Panc1 (cell line): ENCODE data around the gene SETDB1. TPM values are rescaled to one million over a fixed set of nuclear protein-coding genes. Genes with fewer than 3 reads are reported as not detected.

Source experiments
- ATAC-seq: fragments of 200-7000 bp; cut with Tn5 transposase; 2 replicates; pipeline ENCODE4 v1.9.1; 2020; ENCODE audit warnings: mild to moderate bottlenecking, moderate library complexity
- BruUV-seq: library from RNA; stranded (reverse); fragments of 400-500 nt; replicated peaks from 2 replicates; lab custom pipeline; 2021; lab: Mats Ljungman, UMichigan
- CTCF ChIA-PET: fragments of 300-600 bp; sonication (Branson Sonifier 250); formaldehyde crosslinking; loops from one replicate; lab custom pipeline; 2022; ENCODE audit warnings: antibody characterized with exemption; lab: Charles Lee
- POLR2A ChIA-PET: fragments of 300-600 bp; sonication (Branson Sonifier 250); formaldehyde crosslinking; loops from one replicate; lab custom pipeline; 2022; ENCODE audit warnings: antibody characterized with exemption; lab: Charles Lee
- DNase-seq: peaks from one replicate; pipeline ENCODE4 v3.0.0-alpha.2; 2010; ENCODE audit warnings: low read depth, low spot score
- H3K27ac ChIP-seq: 2 replicates; pipeline ENCODE4 v1.5.1; 2011; ENCODE audit warnings: mild to moderate bottlenecking, low read length, inconsistent platforms
- H3K27me3 ChIP-seq: fragments of 200-500 bp; sonication (Bioruptor generic); 2 replicates; pipeline ENCODE4 v1.6.0; 2014; ENCODE audit warnings: low read length, inconsistent platforms; ENCODE audit not compliant: control insufficient read depth, insufficient read depth
- H3K36me3 ChIP-seq: fragments of 200-500 bp; sonication (Bioruptor generic); 2 replicates; pipeline ENCODE4 v1.5.1; 2014; ENCODE audit warnings: inconsistent platforms, mild to moderate bottlenecking, low read length, moderate library complexity; ENCODE audit not compliant: control insufficient read depth, insufficient read depth
- H3K4me1 ChIP-seq: 2 replicates; pipeline ENCODE4 v1.5.1; 2011; ENCODE audit warnings: inconsistent platforms, mild to moderate bottlenecking, low read length, moderate library complexity; ENCODE audit not compliant: control insufficient read depth, insufficient read depth
- H3K4me3 ChIP-seq, 2 experiments: 2 replicates each; pipeline ENCODE4 v1.5.1; 2011 to 2012; ENCODE audit warnings: low read depth in 2 of 2, low read length in 2 of 2, mild to moderate bottlenecking in 2 of 2, inconsistent platforms in 1 of 2, moderate library complexity in 1 of 2
- H3K9me3 ChIP-seq: fragments of 200-500 bp; sonication (Bioruptor generic); 2 replicates; pipeline ENCODE4 v1.5.1; 2014; ENCODE audit warnings: low read depth, mild to moderate bottlenecking, inconsistent platforms, low read length, moderate library complexity; ENCODE audit not compliant: control insufficient read depth, insufficient read depth
- POLR2AphosphoS5 ChIP-seq: IDR thresholded peaks from 2 replicates; pipeline ENCODE4 v1.6.1; 2012; ENCODE audit warnings: mild to moderate bottlenecking, low read depth, low read length, moderate library complexity
- SIN3A ChIP-seq: IDR thresholded peaks from 2 replicates; pipeline ENCODE4 v1.6.1; 2012; ENCODE audit warnings: low read depth, mild to moderate bottlenecking, low read length, moderate library complexity, borderline replicate concordance; ENCODE audit not compliant: insufficient read depth
- TCF7L2 ChIP-seq: IDR thresholded peaks from 2 replicates; pipeline ENCODE4 v1.6.1; 2011; ENCODE audit warnings: mild to moderate bottlenecking, low read depth, low read length, inconsistent platforms
- in situ Hi-C: cut with HindIII; loops from 2 replicates; pipeline ENCODE4 v1.10.0; 2016; ENCODE audit warnings: low sequenced_read_pairs, low pct_unique_long_range_greater_than_20kb
- intact Hi-C: fragments of 100-400 bp; cut with micrococcal nuclease; formaldehyde crosslinking; loops from one replicate; pipeline ENCODE4 v1.10.0; 2022; ENCODE audit not compliant: unreplicated experiment
- total RNA-seq: library from RNA; stranded (reverse); gene quantifications from one replicate; pipeline ENCODE4 v1.2.1, GENCODE V29; 2021; ENCODE audit not compliant: unreplicated experiment
- TF ChIP-seq, protein P1 (sequence below): fragments of 450-650 bp; IDR thresholded peaks from 2 replicates; pipeline ENCODE4 v1.5.1; 2017; ENCODE audit warnings: mild to moderate bottlenecking
- TF ChIP-seq, protein P2 (sequence below), 2 experiments: IDR thresholded peaks; 2 replicates each; pipeline ENCODE4 v1.6.1; 2011 to 2012; ENCODE audit warnings: low read depth in 2 of 2, control low read depth in 1 of 2, low read length in 1 of 2, mild to moderate bottlenecking in 1 of 2, moderate library complexity in 1 of 2; ENCODE audit not compliant: insufficient read depth in 1 of 2

SETDB1 gene
- total RNA-seq, 1 experiment from 2014 or later, result 43.3 TPM

DNA sequence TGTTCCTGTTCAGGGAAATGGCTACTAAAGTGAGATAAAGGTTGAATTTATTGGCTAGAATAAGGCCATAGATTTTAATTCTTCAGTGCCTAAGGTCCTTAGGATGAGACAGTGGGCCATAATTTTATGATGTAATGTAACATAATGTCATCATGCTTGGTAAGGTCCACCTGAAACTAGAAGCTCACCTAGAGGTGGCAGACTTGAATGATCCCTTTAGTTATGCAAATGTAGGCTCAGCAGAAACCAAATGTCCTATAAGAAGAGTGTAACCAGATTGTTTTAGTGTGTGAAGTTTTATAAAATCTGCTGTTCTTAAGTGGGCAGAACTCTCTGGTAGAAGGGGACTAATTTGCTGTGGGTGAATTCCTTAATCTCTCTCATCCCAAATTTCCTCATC lies 13.5 kb upstream of the SETDB1 start:
- ATAC-seq, result no peak

GRCh38 chr1:150917387-150917786 lies 8.8 kb upstream of the SETDB1 start:
- intact Hi-C loops (no loop called here), in situ Hi-C loops (no loop called here)
- no peak overlapping the region for H3K27ac ChIP-seq
- no peaks in the 10 kb centered on the region for H3K36me3 ChIP-seq
- no peak for DNase-seq
- H3K4me3 ChIP-seq, result no peak overlapping the region
- no peak for ATAC-seq
- no peaks in the 10 kb centered on the region for H3K9me3 ChIP-seq
- no peaks in the 10 kb centered on the region for H3K27me3 ChIP-seq
- ChIA-PET CTCF (no interaction called here), POLR2A (no interaction called here)
- BruUV-seq, result no TSS peak
- H3K4me1 ChIP-seq, result no peaks in the 10 kb centered on the region
- TF ChIP-seq SIN3A (no peak), TCF7L2 (no peak), POLR2AphosphoS5 (no peak)
- TF ChIP-seq, protein P1, sequence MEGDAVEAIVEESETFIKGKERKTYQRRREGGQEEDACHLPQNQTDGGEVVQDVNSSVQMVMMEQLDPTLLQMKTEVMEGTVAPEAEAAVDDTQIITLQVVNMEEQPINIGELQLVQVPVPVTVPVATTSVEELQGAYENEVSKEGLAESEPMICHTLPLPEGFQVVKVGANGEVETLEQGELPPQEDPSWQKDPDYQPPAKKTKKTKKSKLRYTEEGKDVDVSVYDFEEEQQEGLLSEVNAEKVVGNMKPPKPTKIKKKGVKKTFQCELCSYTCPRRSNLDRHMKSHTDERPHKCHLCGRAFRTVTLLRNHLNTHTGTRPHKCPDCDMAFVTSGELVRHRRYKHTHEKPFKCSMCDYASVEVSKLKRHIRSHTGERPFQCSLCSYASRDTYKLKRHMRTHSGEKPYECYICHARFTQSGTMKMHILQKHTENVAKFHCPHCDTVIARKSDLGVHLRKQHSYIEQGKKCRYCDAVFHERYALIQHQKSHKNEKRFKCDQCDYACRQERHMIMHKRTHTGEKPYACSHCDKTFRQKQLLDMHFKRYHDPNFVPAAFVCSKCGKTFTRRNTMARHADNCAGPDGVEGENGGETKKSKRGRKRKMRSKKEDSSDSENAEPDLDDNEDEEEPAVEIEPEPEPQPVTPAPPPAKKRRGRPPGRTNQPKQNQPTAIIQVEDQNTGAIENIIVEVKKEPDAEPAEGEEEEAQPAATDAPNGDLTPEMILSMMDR, result no peak
- TF ChIP-seq, protein P2, sequence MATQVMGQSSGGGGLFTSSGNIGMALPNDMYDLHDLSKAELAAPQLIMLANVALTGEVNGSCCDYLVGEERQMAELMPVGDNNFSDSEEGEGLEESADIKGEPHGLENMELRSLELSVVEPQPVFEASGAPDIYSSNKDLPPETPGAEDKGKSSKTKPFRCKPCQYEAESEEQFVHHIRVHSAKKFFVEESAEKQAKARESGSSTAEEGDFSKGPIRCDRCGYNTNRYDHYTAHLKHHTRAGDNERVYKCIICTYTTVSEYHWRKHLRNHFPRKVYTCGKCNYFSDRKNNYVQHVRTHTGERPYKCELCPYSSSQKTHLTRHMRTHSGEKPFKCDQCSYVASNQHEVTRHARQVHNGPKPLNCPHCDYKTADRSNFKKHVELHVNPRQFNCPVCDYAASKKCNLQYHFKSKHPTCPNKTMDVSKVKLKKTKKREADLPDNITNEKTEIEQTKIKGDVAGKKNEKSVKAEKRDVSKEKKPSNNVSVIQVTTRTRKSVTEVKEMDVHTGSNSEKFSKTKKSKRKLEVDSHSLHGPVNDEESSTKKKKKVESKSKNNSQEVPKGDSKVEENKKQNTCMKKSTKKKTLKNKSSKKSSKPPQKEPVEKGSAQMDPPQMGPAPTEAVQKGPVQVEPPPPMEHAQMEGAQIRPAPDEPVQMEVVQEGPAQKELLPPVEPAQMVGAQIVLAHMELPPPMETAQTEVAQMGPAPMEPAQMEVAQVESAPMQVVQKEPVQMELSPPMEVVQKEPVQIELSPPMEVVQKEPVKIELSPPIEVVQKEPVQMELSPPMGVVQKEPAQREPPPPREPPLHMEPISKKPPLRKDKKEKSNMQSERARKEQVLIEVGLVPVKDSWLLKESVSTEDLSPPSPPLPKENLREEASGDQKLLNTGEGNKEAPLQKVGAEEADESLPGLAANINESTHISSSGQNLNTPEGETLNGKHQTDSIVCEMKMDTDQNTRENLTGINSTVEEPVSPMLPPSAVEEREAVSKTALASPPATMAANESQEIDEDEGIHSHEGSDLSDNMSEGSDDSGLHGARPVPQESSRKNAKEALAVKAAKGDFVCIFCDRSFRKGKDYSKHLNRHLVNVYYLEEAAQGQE (IDR thresholded peaks at IDR 0.05; ENCODE audit: insufficient read depth in 1 of 2, low read depth in 2 of 2, low read length in 1 of 2), result no peak

More for the DNA sequence above, 13.5 kb upstream of the SETDB1 start:
- Histone ChIP-seq H3K27ac (no peak overlapping the region), H3K4me1 (no peaks in the 10 kb centered on the region), H3K4me3 (no peak overlapping the region), H3K9me3 (no peaks in the 10 kb centered on the region; the same call in 1 of the 2 replicates), H3K27me3 (no peaks in the 10 kb centered on the region), H3K36me3 (no peaks in the 10 kb centered on the region)
- TF ChIP-seq, protein P1, result no peak
- TF ChIP-seq TCF7L2, result no peak
- no peak for TF ChIP-seq POLR2AphosphoS5
- TF ChIP-seq SIN3A, result no peak
- TF ChIP-seq, protein P2 (IDR thresholded peaks at IDR 0.05; ENCODE audit: insufficient read depth in 1 of 2, low read depth in 2 of 2, low read length in 1 of 2), result no peak
- no TSS peak for BruUV-seq
- ChIA-PET POLR2A (interaction anchor here (0.6 kb wide), 1 partner anchor 34 kb away, joined by 7 read pairs; no protein-coding TSS in a partner anchor), CTCF (no interaction called here)
- intact Hi-C loops (no loop called here), in situ Hi-C loops (no loop called here)
- DNase-seq, result no peak
